Gastroesophageal sphincter (tissue), 3 donors: ENCODE measurements around the gene CRIP2.

Source experiments
- CTCF ChIP-seq, 4 experiments: fragments of 200-600 bp in 2 of 4; fragments of 450-650 bp in 2 of 4; sonication (generic) in 1 of 4; IDR thresholded peaks; one replicate each; pipeline ENCODE4 v1.5.1; 2017 to 2019; ENCODE audit warnings: antibody characterized with exemption in 4 of 4, mild to moderate bottlenecking in 2 of 4, moderate library complexity in 2 of 4
- POLR2AphosphoS5 ChIP-seq: sonication (generic); formaldehyde crosslinking; IDR thresholded peaks from one replicate; pipeline ENCODE4 v1.6.1; 2017; ENCODE audit warnings: antibody characterized with exemption

- TF ChIP-seq POLR2AphosphoS5 (no peak), CTCF (IDR thresholded peaks at IDR 0.05) (no peak)
These were observed 7.2 kb upstream of the CRIP2 start for GRCh38 chr14:105467249-105467941.
